ENCODE data around the gene C16orf86.

Gene C16orf86

DNA sequence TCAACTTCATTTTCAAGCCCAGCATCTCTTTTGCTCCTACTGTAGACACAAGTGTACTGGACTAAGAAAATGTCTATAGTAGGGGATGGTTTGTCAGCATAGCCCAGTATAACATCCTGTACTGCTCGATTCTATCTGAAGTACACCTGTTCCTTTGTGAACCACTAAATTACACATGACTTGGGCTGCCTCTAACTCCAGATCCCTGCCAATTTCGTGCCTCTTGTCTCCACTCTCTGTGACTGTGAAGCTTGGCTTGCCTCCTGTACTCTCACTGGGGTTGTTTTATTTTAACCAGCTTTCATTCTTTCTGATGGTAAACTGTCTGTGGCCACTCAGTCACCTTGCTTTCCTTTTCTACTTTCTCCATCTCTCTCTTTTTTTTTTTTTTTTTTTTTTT lies 28.0 kb downstream of the C16orf86 start:
- no peak for DNase-seq (ENCODE audit: low read depth)

DNA sequence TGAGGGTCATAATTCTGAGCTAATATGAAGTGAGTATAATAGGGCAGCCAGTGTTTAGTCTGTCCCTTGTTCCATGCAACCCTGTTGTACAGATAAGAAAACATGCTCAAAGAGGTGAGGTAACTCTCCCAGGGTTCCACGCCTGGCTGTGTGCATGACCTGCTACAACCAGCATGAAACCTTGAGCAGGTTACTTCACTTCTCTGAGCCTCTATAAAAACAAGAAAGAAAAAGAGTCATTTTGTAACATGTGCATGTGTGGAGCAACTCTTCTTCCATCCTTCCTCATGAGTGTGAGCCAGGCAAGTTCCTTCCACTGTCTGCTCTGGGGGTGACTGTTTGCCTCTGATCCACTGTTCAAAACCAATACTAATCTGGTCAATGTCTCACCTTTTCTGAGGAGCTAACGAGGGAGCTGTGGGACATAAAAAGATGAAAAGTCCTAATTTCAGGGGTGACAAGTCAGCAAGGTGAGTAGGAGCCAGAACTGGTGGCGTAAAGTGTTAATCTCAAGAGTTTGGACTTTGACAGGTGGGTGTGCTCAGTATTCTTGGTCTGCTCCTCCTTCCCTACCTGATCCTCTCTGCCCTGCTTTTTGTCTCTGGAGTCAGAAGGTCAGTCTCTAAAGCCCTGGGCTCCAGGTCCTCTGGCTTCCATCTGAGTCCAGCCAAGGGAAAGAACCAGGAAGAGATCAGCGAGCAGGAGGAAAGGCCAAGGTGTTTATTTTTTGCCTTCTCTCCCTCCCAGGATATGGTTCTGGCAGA lies 31.0 kb downstream of the C16orf86 start:
- no peak for DNase-seq (ENCODE audit: low read depth)

DNA sequence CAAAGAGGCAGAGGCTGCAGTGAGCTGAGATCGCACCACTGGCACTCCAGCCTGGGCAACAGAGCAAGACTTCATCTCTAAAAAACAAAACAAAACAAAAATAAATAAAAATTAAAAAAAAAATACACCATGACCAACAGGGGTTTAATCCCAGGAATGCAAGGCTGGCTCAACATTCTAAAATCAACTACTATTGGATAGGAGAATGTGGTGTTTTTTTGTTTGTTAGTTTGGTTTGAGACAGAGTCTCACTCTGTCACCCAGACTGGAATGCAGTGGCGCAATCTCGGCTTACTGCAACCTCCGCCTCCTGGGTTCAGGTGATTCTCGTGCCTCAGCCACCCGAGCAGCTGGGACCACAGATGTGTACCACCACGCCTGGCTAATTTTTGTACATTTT lies 32.7 kb downstream of the C16orf86 start:
- no peak for DNase-seq (ENCODE audit: low read depth)

DNA sequence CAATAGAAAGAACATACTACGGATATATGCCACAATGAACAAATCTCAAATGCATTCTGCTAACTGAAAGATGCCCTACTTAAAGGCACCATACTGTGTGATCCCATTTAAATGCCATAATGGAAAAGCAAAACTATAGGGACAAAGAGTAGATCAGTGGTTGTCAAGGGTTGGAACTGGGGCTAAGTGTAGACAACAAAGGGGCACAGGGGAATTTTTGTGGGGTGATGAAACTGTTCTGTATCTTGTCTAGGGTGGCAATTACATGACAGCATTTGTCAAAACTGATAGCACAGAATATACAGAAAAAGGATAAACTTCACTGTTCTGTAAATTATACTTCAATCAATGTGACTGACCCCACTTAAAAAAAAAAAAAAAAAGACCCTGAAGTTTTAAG lies 34.8 kb downstream of the C16orf86 start:
- no peak for DNase-seq (ENCODE audit: low read depth)

DNA sequence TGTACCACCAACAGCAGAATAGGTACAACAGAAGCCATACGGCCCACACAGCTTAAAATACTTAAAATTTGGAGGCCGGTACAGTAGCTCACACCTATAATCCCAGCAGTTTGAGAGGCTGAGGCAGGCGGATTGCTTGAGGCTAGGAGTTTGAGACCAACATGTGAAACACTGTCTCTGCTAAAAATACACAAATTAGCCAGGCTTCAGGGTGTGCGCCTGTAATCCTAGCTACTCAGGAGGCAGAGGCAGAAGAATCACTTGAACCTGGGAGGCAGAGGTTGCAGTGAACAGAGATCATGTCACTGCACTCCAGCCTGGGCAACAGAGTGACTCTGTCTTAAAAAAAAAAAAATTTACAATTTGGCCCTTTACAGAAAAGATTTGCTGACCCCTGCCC lies 35.5 kb downstream of the C16orf86 start:
- DNase-seq (ENCODE audit: low read depth) = no peak

- DNase-seq (ENCODE audit: low read depth) = no peak
Observed at GRCh38 chr16:67703626-67704025, 37.0 kb downstream of the C16orf86 start.

- no peak for DNase-seq (ENCODE audit: low read depth)
Observed at GRCh38 chr16:67704110-67704509, 37.5 kb downstream of the C16orf86 start.

DNA sequence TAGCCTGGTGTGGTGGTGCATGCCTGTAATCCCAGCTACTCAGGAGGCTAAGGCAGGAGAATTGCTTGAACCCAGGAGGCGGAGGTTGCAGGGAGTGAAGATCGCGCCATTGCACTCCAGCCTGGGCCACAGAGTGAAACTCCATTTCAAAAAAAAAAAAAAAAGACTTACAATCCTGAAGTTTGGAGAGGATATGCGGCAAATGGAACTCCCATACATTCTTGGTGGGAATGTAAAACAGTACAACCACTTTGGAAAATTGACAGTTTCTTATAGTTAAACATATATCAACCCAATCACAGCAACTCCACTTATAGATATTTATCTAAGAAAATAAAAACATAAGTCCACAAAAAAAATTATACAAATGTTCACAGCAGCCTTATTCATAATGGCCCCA lies 40.6 kb downstream of the C16orf86 start:
- no peak for DNase-seq (ENCODE audit: low read depth)

- DNase-seq (ENCODE audit: low read depth) = no peak
Observed at GRCh38 chr16:67707790-67708189, 41.2 kb downstream of the C16orf86 start.

DNA sequence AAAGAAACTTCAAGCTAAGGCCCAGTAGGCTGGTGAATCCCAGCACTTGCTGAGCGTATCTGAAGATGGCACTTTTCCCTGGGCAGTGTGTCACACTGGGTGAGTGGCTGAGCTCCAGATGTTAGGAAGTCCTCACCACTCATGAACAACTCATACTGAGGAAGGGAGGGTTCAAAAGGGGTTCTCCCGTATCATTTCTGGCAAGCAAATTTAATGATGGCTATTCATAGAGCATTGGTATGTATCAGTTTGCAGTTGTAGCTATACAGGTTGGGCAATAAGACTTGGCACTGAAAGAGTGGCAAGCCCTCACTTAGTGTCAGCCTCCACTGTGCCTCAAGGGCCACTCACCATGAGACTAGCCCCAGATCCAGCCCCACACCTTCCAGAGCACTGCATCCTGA lies 41.8 kb downstream of the C16orf86 start:
- no peak for DNase-seq (ENCODE audit: low read depth)

DNA sequence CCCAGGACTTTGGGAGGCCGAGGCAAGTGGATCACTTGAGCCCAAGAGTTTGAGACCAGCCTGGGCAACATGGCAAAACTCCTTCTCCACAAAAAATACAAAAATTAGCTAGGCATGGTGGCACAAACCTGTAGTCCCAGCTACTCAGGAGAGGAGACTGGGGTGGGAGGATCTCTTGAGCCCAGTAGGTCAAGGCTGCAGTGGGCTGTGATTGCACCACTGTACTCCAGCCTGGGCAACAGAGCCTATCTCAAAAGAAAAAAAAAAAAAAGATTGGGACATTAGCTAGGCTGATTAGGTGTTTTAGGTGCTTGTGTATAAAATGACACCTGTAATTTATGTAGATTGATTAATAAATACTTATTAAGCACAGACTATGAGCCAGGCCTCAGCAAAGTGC lies 42.4 kb downstream of the C16orf86 start:
- no peak for DNase-seq (ENCODE audit: low read depth)

GRCh38 chr16:67710607-67711006 lies 44.0 kb downstream of the C16orf86 start:
- no peak for DNase-seq (ENCODE audit: low read depth)

- no peak for DNase-seq (ENCODE audit: low read depth)
Observed at GRCh38 chr16:67713647-67714273, 47.1 kb downstream of the C16orf86 start.

DNA sequence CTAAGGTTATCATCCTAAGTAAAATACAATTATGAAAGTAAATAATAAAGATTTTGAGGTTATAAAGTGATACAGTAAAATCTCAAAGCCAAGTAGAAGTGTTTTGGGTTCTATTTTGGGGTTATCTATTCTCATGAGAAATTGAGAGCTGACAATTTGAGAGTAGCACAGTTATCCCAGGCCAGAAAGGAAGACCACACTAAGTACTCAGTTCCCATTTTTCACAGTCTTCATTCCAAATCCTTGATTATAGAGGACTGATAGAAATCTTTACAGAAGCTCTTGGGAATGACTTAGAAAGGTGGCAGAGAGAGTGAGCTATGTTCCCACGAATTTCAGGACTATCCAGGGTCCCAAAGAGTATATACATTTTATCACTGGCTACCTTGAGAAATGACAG lies 47.9 kb downstream of the C16orf86 start:
- DNase-seq (ENCODE audit: low read depth) = no peak

- DNase-seq (ENCODE audit: low read depth) = no peak
Observed at GRCh38 chr16:67716097-67716496, 49.5 kb downstream of the C16orf86 start.
